SK-N-SH (cell line): ENCODE results near the gene SEZ6L2.

ENCODE experiments used
- CHD2 ChIP-seq: fragments of 150-350 bp; IDR thresholded peaks from 2 replicates; pipeline ENCODE4 v1.6.1; 2018; ENCODE audit warnings: low read length; ENCODE audit not compliant: partially characterized antibody
- EP300 ChIP-seq, 2 experiments: IDR thresholded peaks; 2 replicates each; pipeline versions ENCODE4 v1.4.0 to v1.6.1; 2012; ENCODE audit warnings: borderline replicate concordance in 1 of 2, low read depth in 1 of 2, low read length in 1 of 2
- JUND ChIP-seq: IDR thresholded peaks from 2 replicates; pipeline ENCODE4 v1.4.0; 2012
- POLR2AphosphoS5 ChIP-seq: IDR thresholded peaks from 2 replicates; pipeline ENCODE4 v1.6.1; 2012; ENCODE audit warnings: low read depth, low read length
- TEAD4 ChIP-seq: IDR thresholded peaks from 2 replicates; pipeline ENCODE4 v1.4.0; 2012; ENCODE audit warnings: mild to moderate bottlenecking, borderline replicate concordance; ENCODE audit not compliant: insufficient read depth
- TF ChIP-seq, protein P1 (sequence below): fragments of 200-600 bp; sonication (generic); IDR thresholded peaks from 2 replicates; pipeline ENCODE4 v1.6.1; 2017; ENCODE audit warnings: antibody characterized with exemption, mild to moderate bottlenecking, moderate library complexity

DNA sequence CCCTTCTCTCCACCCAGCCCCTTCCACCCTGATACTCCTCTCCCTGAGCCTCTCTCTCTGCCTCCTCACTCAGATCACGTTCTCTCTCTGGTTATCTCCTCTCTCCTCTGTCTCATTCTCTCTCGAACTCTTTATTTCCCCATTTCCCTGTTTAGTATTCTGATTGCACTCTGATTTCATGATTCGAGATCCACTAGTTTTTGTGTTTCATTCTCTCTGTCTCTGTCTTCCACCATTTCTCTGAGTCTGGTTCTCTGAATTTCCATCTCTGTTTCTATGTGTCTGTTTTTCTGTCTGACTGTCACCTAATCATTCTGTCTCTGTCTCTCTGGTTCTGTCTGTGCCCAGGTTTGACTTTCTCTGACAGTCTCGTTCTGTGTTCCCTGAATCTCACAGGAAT is 2.0 kb downstream of the SEZ6L2 start:
- TF ChIP-seq, protein P1, sequence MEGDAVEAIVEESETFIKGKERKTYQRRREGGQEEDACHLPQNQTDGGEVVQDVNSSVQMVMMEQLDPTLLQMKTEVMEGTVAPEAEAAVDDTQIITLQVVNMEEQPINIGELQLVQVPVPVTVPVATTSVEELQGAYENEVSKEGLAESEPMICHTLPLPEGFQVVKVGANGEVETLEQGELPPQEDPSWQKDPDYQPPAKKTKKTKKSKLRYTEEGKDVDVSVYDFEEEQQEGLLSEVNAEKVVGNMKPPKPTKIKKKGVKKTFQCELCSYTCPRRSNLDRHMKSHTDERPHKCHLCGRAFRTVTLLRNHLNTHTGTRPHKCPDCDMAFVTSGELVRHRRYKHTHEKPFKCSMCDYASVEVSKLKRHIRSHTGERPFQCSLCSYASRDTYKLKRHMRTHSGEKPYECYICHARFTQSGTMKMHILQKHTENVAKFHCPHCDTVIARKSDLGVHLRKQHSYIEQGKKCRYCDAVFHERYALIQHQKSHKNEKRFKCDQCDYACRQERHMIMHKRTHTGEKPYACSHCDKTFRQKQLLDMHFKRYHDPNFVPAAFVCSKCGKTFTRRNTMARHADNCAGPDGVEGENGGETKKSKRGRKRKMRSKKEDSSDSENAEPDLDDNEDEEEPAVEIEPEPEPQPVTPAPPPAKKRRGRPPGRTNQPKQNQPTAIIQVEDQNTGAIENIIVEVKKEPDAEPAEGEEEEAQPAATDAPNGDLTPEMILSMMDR: no peak
- TF ChIP-seq TEAD4 (no peak), CHD2 (no peak), JUND (no peak), POLR2AphosphoS5 (no peak), EP300 (IDR thresholded peaks at IDR 0.05; ENCODE audit: borderline replicate concordance in 1 of 2, low read depth in 1 of 2, low read length in 1 of 2) (no peak)
